HL-60/S4 treated with retinoic acid at 250 ng/mL for 4 days and 3 days (cell line): Measurements from ENCODE around the gene IDS.
"Not testable (repeated sequence)": the region's sequence is repeated elsewhere in the genome, so short reads cannot be mapped to it uniquely, and the experiment has no call there.

Experiments used
- in situ Hi-C: fragments of 300-500 bp; cut with MboI; formaldehyde crosslinking; loops from 2 replicates; pipeline ENCODE4 v1.7.0; 2022; ENCODE audit warnings: low sequenced_read_pairs

The IDS gene

DNA sequence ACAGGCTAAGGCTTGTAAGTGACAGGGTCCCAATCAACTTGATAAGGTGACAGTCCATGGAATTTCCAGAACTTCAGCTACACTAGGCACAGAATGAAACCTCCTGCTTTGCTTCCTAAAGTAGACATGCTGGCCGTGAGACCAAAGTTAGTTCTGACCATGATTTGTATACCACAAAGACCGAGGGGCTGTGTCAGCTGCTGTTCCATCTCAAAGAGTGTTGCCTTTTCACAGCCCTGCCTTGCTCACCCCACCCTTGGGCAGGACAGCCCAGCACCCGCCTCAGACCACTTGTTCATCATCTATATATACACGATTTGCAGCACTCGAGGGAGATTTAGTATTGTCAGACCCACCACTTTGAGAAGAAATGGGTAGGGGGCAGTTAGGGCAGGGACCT, 5.3 kb downstream of the IDS start:
- in situ Hi-C loops, result no loop called here

DNA sequence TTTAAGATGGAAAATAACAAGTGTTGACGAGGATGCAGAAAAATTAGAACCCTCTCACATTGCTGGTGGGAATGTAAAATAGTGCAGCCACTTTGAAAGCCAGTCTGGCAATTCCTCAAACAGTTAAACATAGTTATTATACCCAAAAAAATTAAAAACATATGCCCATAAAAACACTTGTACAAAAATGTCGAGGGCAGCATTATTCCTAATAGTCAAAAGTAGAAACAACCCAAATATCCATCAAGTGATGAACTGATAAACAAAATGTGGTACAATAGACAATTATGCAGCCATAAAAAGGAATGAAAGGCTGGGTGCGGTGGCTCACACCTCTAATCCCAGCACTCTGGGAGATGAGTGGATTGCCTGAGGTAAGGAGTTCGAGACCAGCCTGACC, 6.3 kb downstream of the IDS start:
- in situ Hi-C loops, result no loop called here

GRCh38 chrX:149497626-149498025, 7.5 kb downstream of the IDS start:
- in situ Hi-C loops, result no loop called here

DNA sequence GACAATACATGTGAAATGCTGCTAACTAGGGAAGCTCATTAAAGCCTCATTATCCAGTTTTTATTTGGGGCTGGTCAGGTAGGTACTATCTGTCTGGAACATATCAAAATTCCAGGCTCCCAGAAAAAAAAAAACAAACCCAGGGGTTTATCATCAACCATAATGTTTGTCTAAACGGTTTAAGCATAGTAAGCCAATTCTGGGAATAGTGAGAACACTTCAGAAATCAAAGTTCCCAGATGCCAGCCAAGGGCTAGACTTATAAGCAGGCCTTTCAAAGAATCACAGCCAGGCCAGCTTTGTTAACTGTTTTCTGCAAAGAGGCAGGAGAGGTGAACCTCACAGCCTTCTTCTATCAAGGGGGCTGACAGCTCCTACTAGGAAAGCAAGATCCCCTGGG, 8.1 kb downstream of the IDS start:
- in situ Hi-C loops, result no loop called here

DNA sequence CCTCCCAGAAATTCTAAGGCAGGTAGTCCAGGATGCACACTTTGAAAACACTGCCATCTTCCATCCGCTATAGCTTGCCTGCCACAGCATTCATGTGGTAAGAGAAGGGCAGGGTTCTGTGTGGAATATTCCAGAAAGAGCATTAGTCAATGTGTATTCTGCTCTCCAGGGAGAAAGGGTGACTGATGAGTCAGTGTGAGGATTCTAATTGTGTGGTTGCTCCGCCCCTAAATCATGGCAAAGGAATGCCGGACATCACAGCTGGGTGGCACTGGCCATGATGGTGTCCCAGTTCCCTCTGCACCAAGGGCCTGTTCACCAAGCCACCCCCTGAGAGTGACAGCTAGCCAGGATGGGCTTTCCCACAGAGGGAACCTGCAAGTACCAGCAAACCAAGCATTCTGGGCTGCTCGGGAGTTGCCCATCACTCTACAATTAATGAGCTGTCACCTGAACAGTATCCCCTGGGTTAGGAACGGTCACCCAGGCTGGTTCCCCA, 9.5 kb downstream of the IDS start:
- in situ Hi-C loops, result no loop called here

GRCh38 chrX:149494844-149495565, 10.1 kb downstream of the IDS start:
- in situ Hi-C loops, result no loop called here

- in situ Hi-C loops, result no loop called here
Observed at GRCh38 chrX:149493567-149494562, 11.2 kb downstream of the IDS start.

DNA sequence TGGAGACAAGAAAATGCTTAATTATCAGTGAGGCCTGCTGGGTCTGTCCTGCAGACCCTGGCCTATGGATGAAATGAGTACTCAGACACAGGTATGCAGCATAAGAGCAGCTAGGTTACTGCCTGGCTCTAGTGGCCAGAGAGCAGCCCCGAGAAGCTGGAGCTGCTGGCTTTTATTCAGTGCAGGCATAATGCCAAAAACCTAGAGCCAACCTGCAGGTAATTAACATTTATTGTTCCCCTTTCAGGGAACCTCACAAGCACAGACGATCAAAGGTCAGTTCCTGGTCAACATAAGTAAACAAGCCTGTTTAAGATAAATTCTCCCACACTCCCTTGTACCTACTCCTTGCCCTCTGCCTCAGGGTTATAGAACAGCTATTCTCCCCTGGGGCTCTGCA, 13.3 kb downstream of the IDS start:
- in situ Hi-C loops, result no loop called here

DNA sequence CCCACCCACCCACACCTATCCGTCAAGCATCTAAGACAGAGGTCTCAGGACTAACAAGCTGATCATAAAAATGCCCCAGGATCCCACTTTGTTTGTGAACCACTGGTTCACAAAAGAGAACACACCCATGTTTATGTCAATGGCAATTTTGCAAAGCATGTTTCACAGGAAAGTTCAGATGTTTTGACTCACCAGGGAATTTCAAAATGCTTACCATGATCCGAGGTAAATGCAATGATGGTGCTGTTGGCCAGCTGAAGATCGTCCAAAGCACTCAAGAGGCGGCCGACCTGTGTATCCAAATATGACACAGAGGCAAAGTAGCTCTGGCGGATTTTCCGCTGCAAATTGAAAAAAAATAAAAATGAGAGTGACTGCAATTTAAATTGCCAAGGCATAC, 15.0 kb downstream of the IDS start:
- in situ Hi-C loops, result no loop called here

- in situ Hi-C loops, result not testable (repeated sequence)
Observed at GRCh38 chrX:149488411-149489052, 16.6 kb downstream of the IDS start.

DNA sequence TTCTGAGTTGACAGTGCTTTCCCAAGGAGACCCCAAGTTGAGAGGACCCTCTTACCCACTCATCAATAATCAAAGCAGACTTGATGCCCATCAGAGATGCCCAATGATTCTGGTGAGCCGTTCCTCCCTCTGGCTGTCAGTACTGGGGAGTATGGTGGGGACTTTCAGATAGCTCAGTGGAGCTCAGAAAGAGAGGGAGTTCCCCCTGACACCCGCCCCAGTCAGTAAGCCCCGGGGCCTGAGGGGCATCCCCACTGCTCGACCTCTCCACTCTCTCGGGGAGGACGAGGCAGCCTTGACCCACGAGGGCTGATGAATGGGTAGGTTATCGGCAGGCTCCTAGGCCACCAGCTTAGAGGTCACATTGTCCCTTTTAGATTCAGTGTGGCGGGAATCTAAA, 17.1 kb downstream of the IDS start:
- in situ Hi-C loops, result not testable (repeated sequence)

DNA sequence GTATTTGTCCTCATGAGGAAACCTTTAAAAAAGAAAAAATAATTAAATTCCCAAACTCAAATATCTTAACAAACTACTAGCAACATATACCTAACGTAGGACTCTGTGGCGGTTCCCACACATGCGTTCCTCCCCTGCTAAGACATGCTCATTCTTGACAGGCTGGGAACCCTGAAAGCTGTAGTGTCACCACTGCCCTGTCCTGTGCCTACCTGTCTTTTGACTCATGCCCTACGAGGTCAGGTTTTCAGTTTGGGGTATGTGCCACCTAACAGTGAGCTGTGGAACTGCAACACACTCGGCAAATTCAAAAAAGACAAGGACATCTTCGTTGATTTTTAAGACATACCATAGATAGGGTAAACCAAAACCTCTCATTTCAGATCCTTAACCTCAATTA, 17.8 kb downstream of the IDS start:
- in situ Hi-C loops, result no loop called here

DNA sequence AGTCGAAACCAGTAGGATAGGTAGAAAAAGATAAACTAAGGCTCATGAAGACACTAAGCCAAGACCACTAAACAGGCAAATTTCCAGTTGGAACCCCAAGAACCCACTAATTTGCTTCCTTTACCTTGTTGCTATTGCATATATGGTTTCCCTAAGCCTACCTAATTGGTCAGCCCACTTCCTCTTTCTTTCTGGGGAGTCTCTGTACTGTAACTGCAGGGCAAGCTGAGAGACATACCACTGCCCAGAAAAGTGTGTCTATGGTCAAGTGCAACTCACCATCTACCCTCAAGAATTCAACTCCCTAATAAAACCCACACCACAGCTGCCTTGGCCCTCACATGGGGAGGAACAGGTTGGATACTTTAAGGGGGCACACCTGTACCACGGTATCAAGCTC, 28.6 kb downstream of the IDS start:
- in situ Hi-C loops, result no loop called here

- in situ Hi-C loops, result no loop called here
Observed at GRCh38 chrX:149473966-149474365, 31.1 kb downstream of the IDS start.

DNA sequence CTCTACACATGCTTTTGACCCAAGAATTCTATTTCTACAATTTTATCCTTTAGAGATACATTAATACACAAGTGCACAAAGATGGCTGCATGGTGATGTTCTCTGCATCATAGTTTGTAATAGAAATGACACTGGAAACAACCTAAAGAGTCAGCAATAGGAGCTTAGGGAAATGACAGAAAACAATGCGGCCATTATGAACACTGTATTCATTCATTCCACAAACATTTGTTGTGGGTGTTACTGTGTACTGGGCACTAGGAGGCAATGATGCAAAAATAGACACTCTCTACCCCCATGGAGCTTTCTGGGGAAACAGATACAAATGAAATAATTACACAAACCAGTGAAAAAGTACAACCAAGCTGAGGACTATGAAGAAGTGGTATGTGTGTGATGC, 32.0 kb downstream of the IDS start:
- in situ Hi-C loops, result no loop called here

DNA sequence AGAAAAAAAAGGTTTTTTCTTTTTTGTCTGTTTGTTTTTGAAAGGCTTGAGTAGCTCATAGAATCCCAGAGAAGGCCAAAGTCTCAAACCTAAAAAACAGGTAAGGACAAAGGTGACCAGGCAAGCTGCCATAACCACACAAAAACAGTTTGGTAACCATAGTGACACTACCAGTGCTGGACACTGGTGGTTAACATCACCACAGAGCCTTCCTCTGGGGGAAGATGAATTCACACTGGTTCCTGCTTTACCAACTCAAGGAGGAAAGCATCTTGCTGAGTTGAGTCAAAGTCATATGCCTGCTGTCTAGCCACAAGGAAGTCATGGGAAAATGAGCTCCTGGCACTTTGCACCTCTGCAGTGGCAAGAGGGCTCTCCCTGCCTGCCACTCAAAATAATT, 32.5 kb downstream of the IDS start:
- in situ Hi-C loops, result no loop called here

DNA sequence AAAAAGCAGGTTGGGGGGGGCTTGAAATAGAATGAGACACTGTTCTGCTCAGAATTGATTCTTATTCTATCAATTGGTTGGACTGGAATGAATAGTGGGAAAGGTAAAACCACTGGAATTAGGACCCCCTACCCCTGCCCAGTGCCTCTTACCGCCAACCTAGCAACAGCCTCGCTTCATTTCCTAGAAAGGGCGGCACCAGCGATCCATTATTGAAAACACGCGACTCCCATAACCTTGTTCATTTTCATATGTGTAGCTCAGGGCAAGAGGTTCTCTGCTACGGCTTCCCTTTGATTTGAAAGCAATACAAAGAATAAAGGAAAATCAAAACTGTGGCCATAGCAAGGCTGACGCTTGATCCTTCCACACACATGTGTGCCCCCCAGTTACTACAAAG, 33.7 kb downstream of the IDS start:
- in situ Hi-C loops, result no loop called here

- in situ Hi-C loops, result no loop called here
Observed at GRCh38 chrX:149470955-149471354, 34.2 kb downstream of the IDS start.

DNA sequence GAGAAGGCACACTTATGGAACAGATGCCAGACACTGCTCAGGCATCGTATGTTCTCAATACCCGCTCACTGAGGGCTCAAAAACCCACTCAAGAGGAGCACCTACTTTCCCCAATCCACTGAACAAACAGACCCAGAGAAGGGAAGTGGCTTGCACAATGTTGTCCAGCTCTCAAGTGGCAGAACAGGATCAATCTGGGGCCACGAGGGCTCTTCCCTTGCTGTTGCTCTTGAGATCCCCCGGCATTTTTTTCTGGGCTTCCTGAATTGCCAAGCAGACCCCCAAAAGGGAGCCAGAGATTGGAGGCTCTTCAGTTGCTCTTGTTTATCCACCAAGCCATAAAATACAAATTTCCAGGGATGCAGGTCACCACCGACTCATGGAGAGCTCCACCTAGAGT, 35.7 kb downstream of the IDS start:
- in situ Hi-C loops, result no loop called here

GRCh38 chrX:149467920-149468319, 37.2 kb downstream of the IDS start:
- in situ Hi-C loops, result no loop called here

DNA sequence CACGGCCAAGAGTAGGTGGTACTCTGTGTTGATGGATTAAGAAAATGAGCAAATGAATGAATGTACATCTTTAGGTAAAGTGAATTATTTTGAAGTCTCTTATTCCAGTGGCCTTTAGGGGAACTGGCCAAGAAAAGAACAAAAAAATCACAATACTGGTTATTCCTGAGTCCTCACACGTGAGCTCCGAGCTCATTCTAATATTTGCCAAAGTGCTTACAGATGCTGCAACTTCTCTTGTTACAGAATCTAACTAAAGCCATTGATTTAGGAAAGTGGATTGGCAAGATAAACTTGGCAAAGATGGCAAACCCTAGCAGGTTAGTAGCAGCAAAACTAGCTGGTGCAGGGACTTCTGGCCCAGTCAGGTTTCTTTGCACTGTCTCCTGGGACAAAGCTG, 37.6 kb downstream of the IDS start:
- in situ Hi-C loops, result no loop called here
